Right lobe of liver (tissue), 4 donors: ENCODE results near the gene ADGRB3.
A peak's percentile ranks its signal among the peaks of the same experiment; 100 is the strongest.

Experiments used
- CTCF ChIP-seq, 4 donors: fragments of 200-600 bp in 3 of 4; fragments of 450-650 bp in 1 of 4; IDR thresholded peaks; one replicate each; pipeline versions ENCODE4 v1.5.1 to v1.8.0; 2016 to 2022; ENCODE audit warnings: antibody characterized with exemption in 4 of 4, mild to moderate bottlenecking in 2 of 4
- POLR2A ChIP-seq: fragments of 450-650 bp; IDR thresholded peaks from one replicate; pipeline ENCODE4 v1.6.1; 2017; ENCODE audit warnings: antibody characterized with exemption, mild to moderate bottlenecking
- donor health status: DM: no; HTN: no; CAD: no.
- donor health status: DM: no; HTN: no; CAD: no.
- donor health status: DM: no; HTN: yes; CAD: no.

GRCh38 chr6:68958327-68958726, 323.2 kb downstream of the ADGRB3 start:
- TF ChIP-seq CTCF (IDR thresholded peaks at IDR 0.05): peak in 2 of 4 donors; percentile 26 to 33
- no peak for TF ChIP-seq POLR2A
